HepG2 (cell line): Measurements from ENCODE around the gene PLEKHN1. TPM values are rescaled to one million over a fixed set of nuclear protein-coding genes. Genes with fewer than 3 reads are reported as not detected.

Source experiments
- ATF6 ChIP-seq: sonication (generic); formaldehyde crosslinking; conservative IDR thresholded peaks from 2 replicates; pipeline ENCODE4 v1.4.0; 2020; ENCODE audit warnings: missing genetic modification reagents
- E2F2 ChIP-seq: sonication (generic); formaldehyde crosslinking; IDR thresholded peaks from 2 replicates; pipeline ENCODE4 v1.4.0; 2020; ENCODE audit warnings: missing genetic modification reagents, borderline replicate concordance
- HDAC2 ChIP-seq: sonication (generic); formaldehyde crosslinking; IDR thresholded peaks from 2 replicates; pipeline ENCODE4 v1.4.0; 2020; ENCODE audit warnings: missing genetic modification reagents
- HOXA3 ChIP-seq: sonication (generic); formaldehyde crosslinking; IDR thresholded peaks from 2 replicates; pipeline ENCODE4 v1.5.0; 2020; ENCODE audit warnings: missing genetic modification reagents
- ZBTB20 ChIP-seq: sonication (generic); formaldehyde crosslinking; IDR thresholded peaks from 2 replicates; pipeline ENCODE4 v1.8.1; 2023; ENCODE audit warnings: missing genetic modification reagents, low read depth, mild to moderate bottlenecking, borderline replicate concordance
- ZBTB49 ChIP-seq: sonication (generic); formaldehyde crosslinking; IDR thresholded peaks from 2 replicates; pipeline ENCODE4 v1.4.0; 2020; ENCODE audit warnings: missing genetic modification reagents, borderline replicate concordance
- ZFP91 ChIP-seq: sonication (generic); formaldehyde crosslinking; IDR thresholded peaks from 2 replicates; pipeline ENCODE4 v1.9.0; 2022; ENCODE audit warnings: missing genetic modification reagents, mild to moderate bottlenecking, borderline replicate concordance
- ZKSCAN5 ChIP-seq: sonication (generic); formaldehyde crosslinking; IDR thresholded peaks from 2 replicates; pipeline ENCODE4 v1.5.1; 2020; ENCODE audit warnings: mild to moderate bottlenecking, missing genetic modification reagents
- ZNF143 ChIP-seq: sonication (generic); formaldehyde crosslinking; IDR thresholded peaks from 2 replicates; pipeline ENCODE4 v1.4.0; 2020; ENCODE audit warnings: missing genetic modification reagents
- ZNF33B ChIP-seq: sonication (generic); formaldehyde crosslinking; IDR thresholded peaks from 2 replicates; pipeline ENCODE4 v1.5.1; 2020; ENCODE audit warnings: mild to moderate bottlenecking, missing genetic modification reagents
- ZNF614 ChIP-seq: IDR thresholded peaks from 2 replicates; pipeline ENCODE4 v1.6.1; 2018; ENCODE audit warnings: missing biosample characterization, missing genetic modification reagents, inconsistent platforms, borderline replicate concordance
- polyA plus RNA-seq, 8 experiments: library from polyadenylated mRNA; depleted of rRNA in 3 of 8; stranded (reverse) in 7 of 8; unstranded in 1 of 8; fragments of >200 nt; fragmentation: Illumina TruSeq in 4 of 8; extraction: Trizol in 4 of 8; gene quantifications; 2 replicates each; pipeline versions ENCODE4 v1.2.1 to v1.2.3, GENCODE V29; 2011 to 2016; ENCODE audit warnings: low read depth in 4 of 8, missing spikeins in 1 of 8, mixed read lengths in 1 of 8; ENCODE audit not compliant: insufficient read depth in 1 of 8
- total RNA-seq, 5 experiments: library from RNA; depleted of rRNA; stranded (reverse); fragments of >200 nt; fragmentation: Illumina TruSeq; extraction: Trizol; gene quantifications; 2 replicates each; pipeline ENCODE4 v1.2.3, GENCODE V29; 2016; ENCODE audit warnings: low read depth in 1 of 5
- TF ChIP-seq, protein P1 (sequence below): sonication (generic); formaldehyde crosslinking; IDR thresholded peaks from 2 replicates; pipeline ENCODE4 v1.4.0; 2020; ENCODE audit warnings: mild to moderate bottlenecking, missing genetic modification reagents, borderline replicate concordance
- TF ChIP-seq, protein P2 (sequence below): IDR thresholded peaks from 2 replicates; pipeline ENCODE4 v1.6.1; 2016; ENCODE audit warnings: low read depth, control low read depth

Gene PLEKHN1
- total and polyA plus RNA-seq, 2 of the 13 experiments (the other 11 are each of a cell fraction or from before 2014, with no cell fraction given), result 0.42 to 0.58 TPM

GRCh38 chr1:958823-959730 is 7.2 kb upstream of the PLEKHN1 start, which contains the start of gene NOC2L (continued):
- TF ChIP-seq ZBTB49 (no peak), E2F2 (CRISPR knock-in tag) (no peak), ZNF614 (CRISPR knock-in tag) (no peak), ZFP91 (CRISPR knock-in tag) (peak; percentile 71), HDAC2 (0 out of 2 replicates have a peak, but pooled peaks have one; percentile 40), ZNF143 (peak; percentile 90), HOXA3 (peak; percentile 79), ZNF33B (CRISPR knock-in tag) (no peak), ZKSCAN5 (CRISPR knock-in tag) (no peak), ZBTB20 (0 out of 2 replicates have a peak, but pooled peaks have one; percentile 36), ATF6 (CRISPR knock-in tag) (no peak)
- TF ChIP-seq, protein P1, sequence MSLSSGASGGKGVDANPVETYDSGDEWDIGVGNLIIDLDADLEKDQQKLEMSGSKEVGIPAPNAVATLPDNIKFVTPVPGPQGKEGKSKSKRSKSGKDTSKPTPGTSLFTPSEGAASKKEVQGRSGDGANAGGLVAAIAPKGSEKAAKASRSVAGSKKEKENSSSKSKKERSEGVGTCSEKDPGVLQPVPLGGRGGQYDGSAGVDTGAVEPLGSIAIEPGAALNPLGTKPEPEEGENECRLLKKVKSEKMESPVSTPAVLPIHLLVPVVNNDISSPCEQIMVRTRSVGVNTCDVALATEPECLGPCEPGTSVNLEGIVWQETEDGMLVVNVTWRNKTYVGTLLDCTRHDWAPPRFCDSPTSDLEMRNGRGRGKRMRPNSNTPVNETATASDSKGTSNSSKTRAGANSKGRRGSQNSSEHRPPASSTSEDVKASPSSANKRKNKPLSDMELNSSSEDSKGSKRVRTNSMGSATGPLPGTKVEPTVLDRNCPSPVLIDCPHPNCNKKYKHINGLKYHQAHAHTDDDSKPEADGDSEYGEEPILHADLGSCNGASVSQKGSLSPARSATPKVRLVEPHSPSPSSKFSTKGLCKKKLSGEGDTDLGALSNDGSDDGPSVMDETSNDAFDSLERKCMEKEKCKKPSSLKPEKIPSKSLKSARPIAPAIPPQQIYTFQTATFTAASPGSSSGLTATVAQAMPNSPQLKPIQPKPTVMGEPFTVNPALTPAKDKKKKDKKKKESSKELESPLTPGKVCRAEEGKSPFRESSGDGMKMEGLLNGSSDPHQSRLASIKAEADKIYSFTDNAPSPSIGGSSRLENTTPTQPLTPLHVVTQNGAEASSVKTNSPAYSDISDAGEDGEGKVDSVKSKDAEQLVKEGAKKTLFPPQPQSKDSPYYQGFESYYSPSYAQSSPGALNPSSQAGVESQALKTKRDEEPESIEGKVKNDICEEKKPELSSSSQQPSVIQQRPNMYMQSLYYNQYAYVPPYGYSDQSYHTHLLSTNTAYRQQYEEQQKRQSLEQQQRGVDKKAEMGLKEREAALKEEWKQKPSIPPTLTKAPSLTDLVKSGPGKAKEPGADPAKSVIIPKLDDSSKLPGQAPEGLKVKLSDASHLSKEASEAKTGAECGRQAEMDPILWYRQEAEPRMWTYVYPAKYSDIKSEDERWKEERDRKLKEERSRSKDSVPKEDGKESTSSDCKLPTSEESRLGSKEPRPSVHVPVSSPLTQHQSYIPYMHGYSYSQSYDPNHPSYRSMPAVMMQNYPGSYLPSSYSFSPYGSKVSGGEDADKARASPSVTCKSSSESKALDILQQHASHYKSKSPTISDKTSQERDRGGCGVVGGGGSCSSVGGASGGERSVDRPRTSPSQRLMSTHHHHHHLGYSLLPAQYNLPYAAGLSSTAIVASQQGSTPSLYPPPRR (CRISPR knock-in tag), result no peak; the same call in 1 of the 2 replicates
- TF ChIP-seq, protein P2, sequence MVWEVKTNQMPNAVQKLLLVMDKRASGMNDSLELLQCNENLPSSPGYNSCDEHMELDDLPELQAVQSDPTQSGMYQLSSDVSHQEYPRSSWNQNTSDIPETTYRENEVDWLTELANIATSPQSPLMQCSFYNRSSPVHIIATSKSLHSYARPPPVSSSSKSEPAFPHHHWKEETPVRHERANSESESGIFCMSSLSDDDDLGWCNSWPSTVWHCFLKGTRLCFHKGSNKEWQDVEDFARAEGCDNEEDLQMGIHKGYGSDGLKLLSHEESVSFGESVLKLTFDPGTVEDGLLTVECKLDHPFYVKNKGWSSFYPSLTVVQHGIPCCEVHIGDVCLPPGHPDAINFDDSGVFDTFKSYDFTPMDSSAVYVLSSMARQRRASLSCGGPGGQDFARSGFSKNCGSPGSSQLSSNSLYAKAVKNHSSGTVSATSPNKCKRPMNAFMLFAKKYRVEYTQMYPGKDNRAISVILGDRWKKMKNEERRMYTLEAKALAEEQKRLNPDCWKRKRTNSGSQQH (CRISPR knock-in tag), result peak; percentile 81; the same call in 1 of the 2 replicates
